A673 (cell line): Measurements from ENCODE around the gene IFI35.

ENCODE experiments used
- CTCF ChIP-seq: fragments of 300-800, 200-600 bp; sonication (generic); conservative IDR thresholded peaks from 2 replicates; pipeline ENCODE4 v1.5.1; 2017; ENCODE audit warnings: low read depth, mild to moderate bottlenecking, antibody characterized with exemption, low read length, moderate library complexity, mixed read lengths
- EZH2 ChIP-seq: fragments of 200-600 bp; sonication (generic); IDR thresholded peaks from 2 replicates; pipeline ENCODE4 v1.6.1; 2017; ENCODE audit warnings: borderline replicate concordance, low read depth, mild to moderate bottlenecking, mixed read lengths, antibody characterized with exemption, low read length; ENCODE audit not compliant: poor library complexity, severe bottlenecking

- no peak for TF ChIP-seq CTCF
- TF ChIP-seq EZH2, result no peak
Observed at GRCh38 chr17:43003542-43004172, 2.9 kb upstream of the IFI35 start.
